GM21528 (cell line): ENCODE results near the gene ASCC1.
"Not testable (repeated sequence)": the region's sequence is repeated elsewhere in the genome, so short reads cannot be mapped to it uniquely, and the experiment has no call there.

Experiments used
- ATAC-seq: cut with Tn5 transposase; IDR thresholded peaks from one replicate; pipeline ENCODE4 v1.9.1; 2021; ENCODE audit warnings: mild to moderate bottlenecking, moderate library complexity; ENCODE audit not compliant: unreplicated experiment, low FRiP score

ASCC1 gene

DNA sequence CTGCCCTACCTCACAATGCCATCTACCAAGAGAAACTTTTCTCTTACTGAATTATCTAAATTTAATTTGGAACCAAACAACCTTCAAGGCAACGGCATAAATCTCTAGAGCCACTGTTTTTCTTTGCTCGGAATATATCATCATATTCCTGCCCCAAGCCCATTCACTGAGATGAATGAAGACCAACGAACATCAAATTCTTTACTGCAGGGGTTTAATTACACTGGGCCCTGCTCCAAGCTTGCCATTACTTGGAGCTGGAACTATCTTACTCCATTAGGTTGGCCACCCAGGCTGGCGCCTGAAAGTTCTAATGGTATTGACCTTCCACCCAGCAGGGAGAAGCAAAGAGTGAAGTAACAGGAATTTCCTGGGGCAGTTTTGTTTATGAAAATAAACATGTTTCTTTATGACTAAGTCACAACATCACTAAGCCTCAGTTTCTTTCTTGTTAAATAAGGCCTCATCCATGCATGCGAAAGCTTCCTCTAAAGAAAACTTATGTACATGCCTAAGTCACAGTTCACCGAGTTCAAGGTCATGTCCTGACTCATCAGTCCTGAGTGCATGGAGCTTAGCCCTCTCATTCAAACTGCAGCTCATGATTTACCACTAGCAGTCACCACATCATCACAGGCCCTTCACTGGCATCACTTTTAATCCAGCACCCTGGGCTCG, 42.3 kb downstream of the ASCC1 start:
- ATAC-seq: peak; percentile 46

DNA sequence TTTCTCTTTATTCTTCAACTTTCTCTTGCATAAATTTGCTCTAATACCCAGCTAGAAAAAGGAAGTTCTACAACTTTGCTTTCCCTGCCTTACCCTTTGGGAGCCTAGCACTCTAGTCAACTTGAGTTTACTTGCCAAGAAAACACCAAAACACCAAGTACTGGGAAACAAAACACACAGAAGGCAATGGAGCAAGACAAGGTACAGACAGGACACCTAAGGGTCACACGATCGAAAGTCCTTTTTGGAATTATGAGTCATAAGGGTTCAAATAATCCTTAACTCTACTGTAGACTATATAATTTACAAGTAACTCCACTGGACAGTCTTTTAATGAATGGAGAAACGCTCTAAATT, 42.8 kb downstream of the ASCC1 start:
- no peak for ATAC-seq

DNA sequence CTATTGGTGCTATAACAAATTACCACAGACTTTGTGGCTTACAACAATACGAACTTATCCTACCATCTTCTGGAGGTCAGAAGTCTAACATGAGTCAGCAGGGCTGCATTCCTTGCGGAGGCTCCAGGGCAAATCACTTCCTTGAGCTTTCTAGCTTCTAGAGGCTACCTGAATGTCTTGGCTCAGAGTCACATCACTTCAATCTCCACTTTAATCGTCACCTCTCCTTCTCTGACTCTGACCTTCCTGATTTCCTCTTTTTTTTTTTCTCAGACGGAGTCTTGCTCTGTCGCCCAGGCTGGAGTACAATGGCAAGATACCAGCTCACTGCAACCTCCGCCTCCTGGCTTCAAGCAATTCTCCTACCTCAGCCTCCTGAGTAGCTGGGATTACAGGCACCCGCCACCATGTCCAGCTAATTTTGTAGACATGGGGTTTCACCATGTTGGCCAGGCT, 44.9 kb downstream of the ASCC1 start:
- no peak for ATAC-seq

DNA sequence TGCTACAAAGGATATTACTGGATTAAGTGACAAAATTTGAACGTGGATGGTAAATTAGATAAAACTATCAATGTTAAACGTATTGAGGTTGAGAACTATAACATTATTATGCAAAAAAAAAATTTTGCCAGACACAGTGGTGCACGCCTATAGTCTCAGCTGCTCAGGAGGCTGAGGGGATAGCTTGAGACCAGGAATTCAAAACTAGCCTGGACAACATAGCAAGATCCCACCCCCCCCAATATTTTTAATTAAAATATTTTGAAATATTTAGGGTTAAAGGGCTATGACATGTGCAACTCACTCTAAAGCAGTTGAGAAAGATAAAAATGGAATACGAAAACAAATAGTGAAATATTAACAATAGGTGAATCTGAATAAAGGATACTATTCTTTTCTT, 45.3 kb downstream of the ASCC1 start:
- no peak for ATAC-seq

DNA sequence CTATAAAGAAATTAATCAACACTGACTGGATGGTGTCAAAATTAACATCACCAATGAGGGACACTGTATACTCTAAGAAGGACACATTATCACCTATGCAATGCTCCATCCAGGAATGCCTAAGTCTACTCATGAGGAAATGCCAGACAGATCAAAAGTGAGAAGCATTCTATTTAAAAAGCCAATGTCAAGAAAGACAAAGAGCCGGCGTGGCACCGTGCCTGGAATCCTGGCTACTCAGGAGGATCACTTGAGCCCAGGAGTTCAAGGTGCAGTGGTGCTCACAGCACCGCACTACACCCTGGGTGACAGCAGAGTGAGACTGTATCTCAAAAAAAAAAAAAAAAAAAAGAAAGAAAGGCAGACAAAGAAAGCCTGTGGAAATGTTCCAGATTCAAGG, 45.8 kb downstream of the ASCC1 start:
- no peak for ATAC-seq

DNA sequence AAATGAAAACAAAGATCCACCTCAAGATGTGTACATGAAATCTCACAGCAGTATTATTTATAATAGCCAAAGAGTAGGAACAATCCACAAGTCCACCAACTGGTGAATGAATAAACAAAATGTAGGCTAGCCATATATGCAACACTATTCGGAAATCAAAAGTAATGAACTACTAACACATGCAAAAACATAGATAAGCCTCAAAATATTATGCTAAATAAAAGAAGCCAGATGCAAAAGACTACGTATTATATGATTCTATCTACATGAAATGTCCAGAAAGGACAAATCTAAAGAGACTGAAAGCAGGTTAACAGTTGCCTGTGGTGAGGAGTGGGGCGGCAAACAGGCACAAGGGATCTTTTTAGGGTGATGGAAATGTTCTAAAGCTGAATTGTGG, 49.0 kb downstream of the ASCC1 start:
- no peak for ATAC-seq

DNA sequence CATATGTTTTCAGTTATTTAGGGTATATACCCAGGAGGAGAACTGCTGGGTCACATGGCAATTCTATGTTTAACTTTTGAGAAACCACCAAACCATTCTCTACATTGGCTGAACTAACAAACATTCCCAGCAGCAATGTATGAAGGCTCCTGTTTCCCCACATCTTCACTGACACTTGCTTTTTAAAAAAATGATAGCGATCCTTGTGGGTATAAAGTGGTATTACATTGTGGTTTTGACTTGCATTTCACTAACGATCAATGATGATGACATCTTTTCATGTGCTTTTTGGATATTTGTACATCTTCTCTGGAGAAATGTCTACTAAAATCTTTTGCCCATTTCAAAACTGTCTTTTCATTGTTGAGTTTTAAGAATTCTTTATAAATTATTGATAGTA, 51.5 kb downstream of the ASCC1 start:
- no peak for ATAC-seq

DNA sequence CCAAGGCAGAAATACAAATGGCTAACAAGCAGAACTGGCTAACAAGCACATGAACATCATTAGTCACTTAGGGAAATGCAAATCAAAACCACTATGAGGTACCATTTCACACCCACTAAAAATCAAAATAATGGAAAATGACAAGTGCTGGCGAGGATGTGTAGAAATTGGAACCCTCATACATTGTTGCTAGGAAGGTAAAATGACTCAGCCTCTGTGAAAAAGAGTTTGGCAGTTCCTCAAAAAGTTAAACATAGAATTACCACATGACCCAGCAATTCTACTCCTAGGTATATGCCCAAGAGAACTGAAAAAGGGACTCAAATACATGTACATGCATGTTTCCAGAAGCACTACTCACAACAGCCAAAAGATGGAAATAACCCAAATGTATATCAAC, 53.1 kb downstream of the ASCC1 start:
- no peak for ATAC-seq

DNA sequence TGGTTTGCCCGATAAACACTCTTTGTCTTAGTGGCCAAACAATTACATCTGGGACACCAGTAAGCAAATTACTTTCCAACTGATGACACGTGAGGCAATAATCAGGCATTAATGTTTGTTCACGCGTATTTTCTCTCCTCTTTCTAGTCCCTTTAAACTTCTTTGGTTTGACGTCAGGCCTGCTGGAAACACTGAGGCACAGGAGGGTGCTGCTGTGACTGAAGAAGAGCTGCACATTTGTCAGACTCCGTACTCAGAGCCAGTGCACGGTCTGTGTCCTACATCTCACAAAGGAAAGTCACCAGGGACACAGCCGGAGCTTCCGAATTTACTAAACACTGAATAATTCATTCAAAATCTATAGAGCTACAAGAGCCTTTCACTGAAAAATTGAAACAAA, 57.9 kb downstream of the ASCC1 start:
- no peak for ATAC-seq

DNA sequence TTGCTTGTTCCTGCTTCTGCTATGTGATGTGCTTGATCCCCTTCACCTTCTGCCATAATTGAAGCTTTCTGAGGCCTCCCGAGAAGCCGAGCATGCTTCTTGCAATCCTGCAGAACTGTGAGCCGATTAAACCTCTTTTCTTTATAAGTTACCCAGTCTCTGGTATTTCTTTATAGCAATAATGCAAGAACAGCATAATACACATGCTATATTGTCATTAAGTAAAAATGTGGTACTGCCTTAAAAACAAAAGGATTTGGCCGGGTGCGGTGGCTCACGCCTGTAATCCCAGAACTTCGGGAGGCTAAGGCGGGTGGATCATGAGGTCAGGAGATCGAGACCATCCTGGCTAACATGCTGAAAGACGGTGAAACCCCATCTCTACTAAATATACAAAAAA, 59.9 kb downstream of the ASCC1 start:
- ATAC-seq: no peak

DNA sequence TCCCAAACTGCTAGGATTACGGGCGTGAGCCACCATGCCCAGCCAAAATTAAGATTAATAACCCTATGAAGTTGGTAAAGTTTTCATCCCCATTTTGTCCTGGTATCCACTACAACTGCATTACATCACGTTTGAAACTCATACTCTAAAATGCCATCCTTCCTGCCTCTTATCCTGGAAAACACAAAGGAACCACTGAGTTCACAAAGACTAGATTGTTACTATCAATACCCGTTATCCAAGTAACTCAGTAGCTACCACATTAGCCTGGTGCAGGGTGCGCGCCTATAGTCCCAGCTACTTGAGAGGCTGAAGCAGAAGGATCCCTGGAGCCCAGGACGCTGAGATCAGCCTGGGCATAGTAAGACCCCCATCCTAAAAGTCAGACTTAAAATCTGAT, 63.8 kb downstream of the ASCC1 start:
- no peak for ATAC-seq

DNA sequence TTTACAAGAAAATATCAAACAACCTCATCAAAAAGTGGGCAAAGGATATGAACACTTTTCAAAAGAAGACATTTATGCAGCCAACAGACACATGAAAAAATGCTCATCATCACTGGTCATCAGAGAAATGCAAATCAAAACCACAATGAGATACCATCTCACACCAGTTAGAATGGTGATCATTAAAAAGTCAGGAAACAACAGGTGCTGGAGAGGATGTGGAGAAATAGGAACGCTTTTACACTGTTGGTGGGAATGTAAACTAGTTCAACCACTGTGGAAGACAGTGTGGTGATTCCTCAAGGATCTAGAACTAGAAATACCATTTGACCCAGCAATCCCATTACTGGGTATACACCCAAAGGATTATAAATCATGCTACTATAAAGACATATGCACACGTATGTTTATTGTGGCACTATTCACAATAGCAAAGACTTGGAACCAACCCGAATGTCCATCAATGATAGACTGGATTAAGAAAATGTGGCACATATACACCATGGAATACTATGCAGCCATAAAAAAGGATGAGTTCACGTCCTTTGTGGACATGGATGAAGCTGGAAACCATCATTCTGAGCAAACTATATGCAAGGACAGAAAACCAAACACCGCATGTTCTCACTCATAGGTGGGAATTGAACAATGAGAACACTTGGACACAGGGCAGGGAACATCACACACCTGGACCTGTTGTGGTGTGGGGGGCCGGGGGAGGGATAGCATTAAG, 65.2 kb downstream of the ASCC1 start:
- ATAC-seq: not testable (repeated sequence)

DNA sequence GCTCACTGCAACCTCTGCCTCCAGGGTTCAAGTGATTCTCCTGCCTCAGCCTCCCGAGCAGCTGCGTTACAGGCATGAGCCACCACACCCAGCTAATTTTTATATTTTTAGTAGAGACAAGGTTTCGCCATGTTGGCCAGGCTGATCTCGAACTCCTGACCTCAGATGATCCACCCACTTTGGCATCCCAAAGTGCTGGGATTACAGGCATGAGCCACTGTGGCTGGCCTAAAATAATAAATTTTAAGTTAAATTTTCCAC, 68.8 kb downstream of the ASCC1 start:
- not testable (repeated sequence) for ATAC-seq

DNA sequence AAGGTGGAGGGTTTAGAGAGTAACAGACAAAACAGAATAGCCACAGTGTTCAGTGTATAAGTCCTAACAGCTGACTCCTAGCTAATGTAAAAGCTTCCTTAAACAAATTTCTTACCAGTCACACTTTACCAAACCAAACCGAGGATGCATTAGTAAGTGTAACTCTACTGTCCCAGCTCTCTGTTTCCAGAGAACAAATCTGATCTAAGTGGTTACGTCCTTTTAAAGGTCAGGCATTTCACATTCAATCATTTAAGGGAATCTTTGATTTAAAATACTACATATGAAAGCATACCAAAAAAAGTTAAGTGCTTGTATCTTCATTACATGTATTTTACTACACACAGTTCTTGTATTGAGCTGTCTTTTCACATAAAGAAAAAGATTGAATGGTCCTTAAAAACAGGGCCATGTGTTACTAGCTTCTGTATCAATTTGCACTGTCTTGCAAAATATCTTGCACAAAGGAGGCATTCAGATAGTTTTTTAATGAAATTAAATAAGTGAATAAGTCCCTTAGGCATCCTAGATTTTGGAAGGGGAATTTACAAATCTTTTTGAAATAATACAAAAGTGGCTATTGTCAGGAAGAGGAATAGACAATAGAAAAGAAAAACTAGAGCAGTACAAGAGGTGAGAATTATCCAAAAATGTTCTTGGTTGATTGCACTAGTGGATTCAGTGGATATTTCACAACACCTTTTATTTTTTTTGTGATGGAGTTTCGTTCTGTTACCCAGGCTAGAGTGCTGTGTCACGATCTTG, 69.3 kb downstream of the ASCC1 start:
- no peak for ATAC-seq

DNA sequence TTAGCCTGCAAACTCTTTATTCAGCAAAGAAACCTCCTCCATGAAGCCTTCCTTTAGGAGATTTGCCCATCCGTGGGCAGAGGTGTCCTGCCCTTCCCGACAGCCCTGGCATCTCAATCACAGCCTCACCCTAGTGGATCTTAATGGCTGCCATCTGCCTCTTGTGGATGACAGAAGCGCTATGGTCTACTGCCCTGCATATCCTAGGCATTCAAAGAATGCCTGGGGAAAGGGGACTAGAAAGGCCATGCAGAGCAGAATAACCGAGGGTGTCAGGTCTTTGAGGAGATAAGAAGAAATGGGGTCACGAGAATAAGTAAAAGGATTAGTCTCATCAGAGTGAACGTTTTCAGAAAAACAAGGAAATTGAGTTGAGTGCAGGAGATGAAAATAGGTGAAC, 70.0 kb downstream of the ASCC1 start:
- no peak for ATAC-seq

DNA sequence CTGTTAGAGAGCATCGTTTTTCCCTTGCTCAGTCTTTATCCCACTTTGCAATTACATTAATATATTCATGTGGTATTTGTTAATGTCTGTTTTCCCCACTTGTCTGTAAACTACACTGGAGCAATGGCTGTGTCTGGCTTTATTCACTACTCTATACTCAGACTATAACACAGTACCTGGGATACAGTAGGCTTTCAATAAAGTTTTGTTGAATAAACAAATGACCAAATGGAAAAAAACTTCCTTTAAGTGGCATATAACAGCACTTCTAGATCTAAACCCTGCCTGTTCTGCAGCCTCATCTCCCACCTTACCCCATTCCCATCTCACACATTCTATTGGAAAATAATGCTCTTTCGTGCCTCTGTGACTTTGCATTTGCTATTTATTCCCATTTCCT, 70.4 kb downstream of the ASCC1 start:
- ATAC-seq: no peak

DNA sequence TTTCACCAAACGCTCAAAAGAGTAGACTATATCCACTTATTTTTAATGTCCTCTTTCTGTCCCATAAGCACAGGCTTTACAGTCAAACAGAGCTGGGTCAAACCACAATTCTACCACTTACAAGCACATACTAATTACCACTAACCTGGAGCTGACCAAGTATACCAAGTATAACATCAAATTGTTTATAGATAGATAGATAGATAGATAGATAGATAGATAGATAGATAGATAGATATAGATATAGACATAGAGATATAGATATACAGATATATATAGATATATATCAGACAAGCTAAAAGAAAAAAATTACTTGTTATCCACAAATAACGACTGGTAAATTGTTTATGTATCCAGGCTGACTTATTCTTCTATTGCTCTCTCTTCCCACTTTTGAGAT, 75.2 kb downstream of the ASCC1 start:
- ATAC-seq: no peak

DNA sequence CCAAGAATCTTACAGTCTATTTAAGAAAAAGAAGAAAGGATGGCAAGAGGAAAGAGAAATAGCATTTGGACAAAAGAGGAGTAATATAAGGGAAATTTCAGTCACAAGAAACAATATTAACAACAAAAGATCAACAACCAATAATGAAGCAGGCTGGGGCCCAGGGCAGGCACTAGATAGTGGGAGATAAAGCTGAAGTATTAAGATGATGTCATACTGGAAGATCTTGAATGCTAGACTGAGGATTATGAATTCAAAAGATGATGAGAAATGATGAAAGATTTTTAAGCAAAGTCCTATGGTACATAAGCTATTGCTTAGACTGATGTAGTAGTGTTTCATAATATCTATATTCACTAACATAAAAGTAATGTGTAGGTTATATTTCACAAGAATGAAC, 75.9 kb downstream of the ASCC1 start:
- no peak for ATAC-seq

DNA sequence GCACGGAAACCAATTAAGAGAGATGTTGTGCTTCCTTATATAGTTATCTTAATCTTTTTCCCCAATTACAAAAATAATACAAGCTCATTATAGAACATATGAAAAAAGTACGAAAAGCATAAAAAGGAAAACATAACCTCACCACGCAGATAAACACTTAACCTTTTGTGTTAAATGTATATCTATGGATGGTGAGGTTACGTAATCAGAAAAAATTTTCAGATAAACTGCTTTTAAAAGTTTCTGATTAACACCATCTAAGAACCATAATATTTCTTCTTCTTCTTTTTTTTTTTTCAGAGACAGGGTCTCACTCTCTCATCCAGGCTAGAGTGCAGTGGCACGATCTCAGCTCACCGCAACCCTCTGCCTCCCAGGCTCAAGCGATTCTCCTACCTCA, 78.5 kb downstream of the ASCC1 start:
- ATAC-seq: no peak

DNA sequence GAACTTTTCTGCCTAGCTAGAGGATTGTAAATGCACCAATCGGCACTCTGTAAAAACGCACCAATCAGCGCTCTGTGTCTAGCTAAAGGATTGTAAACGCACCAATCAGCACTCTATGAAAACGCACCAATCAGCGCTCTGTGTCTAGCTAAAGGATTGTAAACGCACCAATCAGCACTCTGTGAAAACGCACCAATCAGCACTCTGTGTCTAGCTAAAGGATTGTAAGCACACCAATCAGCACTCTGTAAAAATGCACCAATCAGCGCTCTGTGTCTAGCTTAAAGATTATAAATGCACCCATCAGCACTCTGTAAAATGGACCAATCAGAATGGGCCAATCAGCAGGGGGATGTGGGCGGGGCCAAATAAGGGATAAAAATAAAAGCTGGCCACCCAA, 79.9 kb downstream of the ASCC1 start:
- ATAC-seq: not testable (repeated sequence)

DNA sequence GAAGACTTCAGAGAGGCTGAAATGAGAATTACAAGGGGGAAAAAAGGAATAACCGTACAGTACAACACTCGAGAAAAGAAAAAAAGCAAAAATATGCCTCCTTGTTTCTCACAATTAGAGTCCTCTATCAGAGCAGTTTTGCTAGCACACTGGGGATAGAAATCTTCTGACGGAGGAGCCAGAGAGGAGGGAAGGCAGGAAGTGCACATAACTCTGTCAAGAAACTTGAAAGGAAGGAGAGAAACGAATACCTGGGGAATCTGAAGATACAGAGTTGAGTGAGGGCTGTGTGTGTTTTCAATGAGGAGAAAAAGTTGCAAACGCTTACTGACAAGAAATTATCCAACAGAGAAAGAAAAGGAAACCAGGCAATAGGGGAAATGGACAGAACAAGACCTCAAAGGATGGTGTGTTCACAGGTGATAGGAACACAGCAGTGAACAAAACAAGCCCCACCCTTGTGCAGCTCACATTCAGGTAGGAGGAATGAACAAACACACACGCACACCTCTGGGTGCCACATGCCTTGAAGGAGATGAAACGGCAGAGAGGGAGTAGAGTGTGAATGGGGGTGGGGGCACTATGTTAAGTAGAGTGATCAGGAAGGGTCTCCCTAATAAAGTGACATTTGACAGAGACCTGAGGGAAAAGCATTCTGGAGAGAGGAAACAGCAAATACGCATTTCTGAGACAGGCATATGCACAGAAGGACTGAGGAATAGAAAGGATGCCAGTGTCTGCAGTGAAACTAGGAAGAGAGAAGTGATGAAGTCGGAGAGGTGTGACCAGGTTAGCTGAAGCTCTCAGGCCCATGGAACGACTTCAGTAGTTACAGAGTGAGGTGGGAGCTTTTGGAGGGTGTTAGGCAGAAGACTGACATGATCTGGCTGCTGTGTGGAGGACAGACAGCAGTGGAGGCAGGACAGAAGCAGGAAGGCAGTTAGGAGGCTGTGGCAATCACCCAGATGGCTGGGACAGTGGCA, 81.0 kb downstream of the ASCC1 start:
- no peak for ATAC-seq
